Adrenal gland (tissue), 5 donors: ENCODE measurements around the gene NCF4.

Experiments used
- POLR2A ChIP-seq, 2 donors: fragments of 450-650 bp; IDR thresholded peaks; one replicate each; pipeline ENCODE4 v1.6.1; 2017; ENCODE audit warnings: antibody characterized with exemption in 2 of 2, mild to moderate bottlenecking in 2 of 2, moderate library complexity in 1 of 2
- TF ChIP-seq, protein P1 (sequence below), 6 experiments: fragments of 450-650 bp in 4 of 6; fragments of 200-600 bp in 2 of 6; sonication (generic) in 1 of 6; IDR thresholded peaks; 1 replicate in 5 of 6; 2 replicates in 1 of 6; pipeline versions ENCODE4 v1.5.1 to v1.8.0; 2016 to 2021; ENCODE audit warnings: antibody characterized with exemption in 6 of 6, mild to moderate bottlenecking in 2 of 6, moderate library complexity in 1 of 6
- donor health status: DM: no; HTN: no; CAD: no.

DNA sequence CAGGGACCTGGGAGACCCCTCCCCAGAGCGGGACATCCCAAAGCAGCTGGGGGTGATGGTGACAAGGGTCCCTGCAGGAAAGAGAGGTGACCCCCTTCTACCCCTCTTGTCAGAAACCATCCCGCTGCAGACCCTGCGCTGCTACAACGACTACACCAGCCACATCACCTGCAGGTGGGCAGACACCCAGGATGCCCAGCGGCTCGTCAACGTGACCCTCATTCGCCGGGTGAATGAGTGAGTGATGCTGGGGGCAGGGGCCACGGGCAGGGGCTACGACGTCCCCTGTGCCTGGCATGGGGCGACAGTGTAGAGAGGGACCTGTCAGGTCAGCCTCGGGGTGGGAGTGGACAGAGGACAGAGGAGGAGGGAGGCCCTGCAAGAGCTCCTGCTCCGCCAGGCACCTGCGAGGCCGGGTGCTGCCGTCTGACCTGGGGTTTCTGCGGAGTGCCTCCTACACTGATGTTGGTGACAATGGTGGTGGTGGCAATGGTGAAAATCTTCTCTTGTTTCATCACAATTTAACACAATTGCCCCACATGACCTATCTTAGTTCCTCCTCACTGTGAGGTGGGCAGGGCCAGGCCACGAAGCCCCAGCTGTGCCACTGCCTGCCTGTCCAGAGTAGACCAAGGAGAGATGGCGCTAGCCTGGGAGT, 62.5 kb downstream of the NCF4 start:
- TF ChIP-seq, protein P1, sequence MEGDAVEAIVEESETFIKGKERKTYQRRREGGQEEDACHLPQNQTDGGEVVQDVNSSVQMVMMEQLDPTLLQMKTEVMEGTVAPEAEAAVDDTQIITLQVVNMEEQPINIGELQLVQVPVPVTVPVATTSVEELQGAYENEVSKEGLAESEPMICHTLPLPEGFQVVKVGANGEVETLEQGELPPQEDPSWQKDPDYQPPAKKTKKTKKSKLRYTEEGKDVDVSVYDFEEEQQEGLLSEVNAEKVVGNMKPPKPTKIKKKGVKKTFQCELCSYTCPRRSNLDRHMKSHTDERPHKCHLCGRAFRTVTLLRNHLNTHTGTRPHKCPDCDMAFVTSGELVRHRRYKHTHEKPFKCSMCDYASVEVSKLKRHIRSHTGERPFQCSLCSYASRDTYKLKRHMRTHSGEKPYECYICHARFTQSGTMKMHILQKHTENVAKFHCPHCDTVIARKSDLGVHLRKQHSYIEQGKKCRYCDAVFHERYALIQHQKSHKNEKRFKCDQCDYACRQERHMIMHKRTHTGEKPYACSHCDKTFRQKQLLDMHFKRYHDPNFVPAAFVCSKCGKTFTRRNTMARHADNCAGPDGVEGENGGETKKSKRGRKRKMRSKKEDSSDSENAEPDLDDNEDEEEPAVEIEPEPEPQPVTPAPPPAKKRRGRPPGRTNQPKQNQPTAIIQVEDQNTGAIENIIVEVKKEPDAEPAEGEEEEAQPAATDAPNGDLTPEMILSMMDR (IDR thresholded peaks at IDR 0.05), result no peak
- TF ChIP-seq POLR2A (IDR thresholded peaks at IDR 0.05), result no peak
